NCI-H1694 (cell line): ENCODE measurements around the gene LRG1.

Source experiments
- DNase-seq: peaks from one replicate; lab custom pipeline; 2025; lab: John Stamatoyannopoulos, UW

Gene LRG1, protein sequence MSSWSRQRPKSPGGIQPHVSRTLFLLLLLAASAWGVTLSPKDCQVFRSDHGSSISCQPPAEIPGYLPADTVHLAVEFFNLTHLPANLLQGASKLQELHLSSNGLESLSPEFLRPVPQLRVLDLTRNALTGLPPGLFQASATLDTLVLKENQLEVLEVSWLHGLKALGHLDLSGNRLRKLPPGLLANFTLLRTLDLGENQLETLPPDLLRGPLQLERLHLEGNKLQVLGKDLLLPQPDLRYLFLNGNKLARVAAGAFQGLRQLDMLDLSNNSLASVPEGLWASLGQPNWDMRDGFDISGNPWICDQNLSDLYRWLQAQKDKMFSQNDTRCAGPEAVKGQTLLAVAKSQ

DNA sequence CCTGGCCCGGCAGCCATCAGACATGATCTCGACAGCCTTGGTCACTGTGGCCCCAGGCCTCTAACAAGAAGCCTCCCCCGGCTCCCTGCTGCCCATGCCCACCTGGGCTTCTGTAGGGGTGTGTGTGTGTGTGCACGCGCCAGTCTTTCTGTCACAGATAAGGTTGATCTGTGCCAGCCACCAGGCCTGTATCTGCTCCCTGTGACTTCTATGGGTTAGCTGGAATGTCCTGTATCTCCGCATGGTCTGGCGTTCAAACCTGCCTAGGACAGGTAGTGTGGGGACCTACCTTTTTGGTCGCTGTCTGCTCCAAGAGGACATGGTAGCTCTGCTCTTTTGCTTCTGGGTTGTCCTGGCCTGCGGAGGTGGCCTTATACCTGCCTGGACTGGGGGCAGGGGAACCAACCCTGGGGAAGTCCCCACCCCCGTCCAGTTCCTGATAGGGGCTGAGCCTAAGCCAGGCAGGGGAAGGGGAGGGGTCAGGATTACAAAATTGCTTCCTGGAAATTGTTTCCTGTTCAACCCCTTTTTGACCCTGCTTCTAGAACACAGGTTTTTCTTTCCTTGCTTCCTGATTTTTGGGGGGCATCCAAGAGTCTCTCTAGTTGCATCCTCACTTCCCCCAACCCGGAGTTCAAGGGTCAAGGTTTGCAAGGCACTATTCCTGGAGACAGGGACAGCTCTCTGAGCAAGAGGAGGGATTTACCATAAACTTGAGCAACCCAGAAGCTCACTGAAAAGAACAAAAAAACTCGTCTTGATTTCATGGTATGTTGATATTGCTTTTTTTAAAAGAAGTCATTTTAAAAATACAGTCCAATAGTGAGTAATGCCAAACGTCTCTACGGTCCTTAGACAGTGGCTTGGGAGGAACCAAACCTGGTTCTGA, at the start of gene LRG1:
Gene LRG1 (minus strand): TSS at position 344 of the 889 bp plus-strand sequence. CDS start 23 bp downstream, at position 321.
- DNase-seq: no peak

DNA sequence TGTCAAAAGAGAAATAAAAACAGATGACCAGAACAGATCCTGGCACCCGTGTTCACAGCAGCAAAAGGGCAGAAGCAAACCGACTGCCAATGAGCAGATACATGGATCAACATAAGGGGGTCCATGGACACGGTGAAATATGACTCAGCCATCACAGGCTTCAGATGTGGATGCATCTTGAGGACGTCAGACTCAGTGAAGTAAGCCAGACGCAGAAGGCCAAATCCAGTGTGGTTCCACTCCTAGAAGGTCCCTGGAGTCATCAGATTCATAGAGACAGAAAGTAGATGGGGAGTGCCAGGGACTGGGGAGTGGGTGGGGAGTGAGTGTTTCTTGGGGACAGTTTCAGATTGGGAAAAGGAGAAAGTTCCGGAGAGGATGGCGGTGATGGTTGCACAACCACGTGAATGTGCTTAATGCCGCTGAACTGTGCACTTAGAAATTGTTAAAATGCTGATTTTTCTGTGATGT, 48.5 kb upstream of the LRG1 start:
- no peak for DNase-seq

DNA sequence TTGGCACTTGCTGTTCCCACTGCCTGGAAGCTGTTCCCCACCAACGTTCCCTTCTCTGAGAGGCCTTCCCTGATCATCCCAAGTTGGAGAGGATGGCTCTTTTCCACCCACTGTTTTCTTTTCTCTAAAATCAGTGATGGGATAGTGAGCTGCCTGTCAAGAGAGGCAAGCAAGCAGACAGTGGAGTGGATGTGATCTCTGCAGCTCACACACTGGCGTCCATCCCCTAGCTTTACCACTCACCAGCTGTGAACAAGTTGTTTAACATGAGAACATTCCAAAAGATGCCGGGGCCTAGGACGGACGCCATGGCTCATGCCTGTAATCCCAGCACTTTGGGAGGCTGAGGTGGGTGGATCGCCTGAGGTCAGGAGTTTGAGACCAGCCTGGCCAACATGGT, 47.7 kb upstream of the LRG1 start:
- DNase-seq: no peak

DNA sequence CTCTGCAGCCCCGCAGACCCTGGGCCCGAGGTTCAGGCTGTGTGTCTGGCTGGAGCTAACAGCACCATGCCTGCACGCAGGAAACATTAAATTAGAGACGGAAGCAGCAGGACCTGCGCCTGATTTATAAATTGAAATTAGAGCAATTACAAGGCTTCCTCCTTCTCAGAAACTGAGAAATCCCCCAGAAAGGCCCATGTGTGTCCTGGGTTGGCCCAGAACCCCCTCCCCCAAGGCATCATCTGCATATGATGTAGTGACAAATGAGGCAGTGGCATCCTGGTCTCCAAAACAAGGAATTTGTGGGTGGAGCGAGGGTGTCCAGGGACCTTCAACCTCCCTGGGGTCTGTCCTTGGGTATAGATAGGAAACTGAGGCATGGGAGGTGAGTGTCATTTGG, 46.9 kb upstream of the LRG1 start:
- DNase-seq: no peak

GRCh38 chr19:4586245-4586644, 46.4 kb upstream of the LRG1 start:
- DNase-seq: no peak

DNA sequence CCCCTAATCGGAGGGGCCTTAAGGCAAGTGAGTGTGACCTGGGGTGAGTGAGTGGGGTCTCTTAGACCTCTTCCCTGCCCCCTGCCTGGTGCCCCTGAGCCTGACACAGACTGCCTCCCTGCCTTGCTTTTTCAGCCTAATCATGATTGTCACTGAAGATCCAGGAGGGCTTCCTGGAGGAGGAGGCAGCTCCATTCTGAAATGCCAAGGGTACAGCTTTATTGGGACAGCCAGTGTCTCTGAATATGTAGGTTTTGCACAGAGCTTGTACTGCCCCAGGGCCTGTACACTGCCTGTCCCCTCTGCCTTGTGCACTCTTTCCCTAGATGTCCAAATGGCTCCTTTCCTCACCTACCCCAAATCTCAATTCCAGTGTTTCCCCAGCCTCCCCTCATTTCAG, 45.7 kb upstream of the LRG1 start:
- no peak for DNase-seq

DNA sequence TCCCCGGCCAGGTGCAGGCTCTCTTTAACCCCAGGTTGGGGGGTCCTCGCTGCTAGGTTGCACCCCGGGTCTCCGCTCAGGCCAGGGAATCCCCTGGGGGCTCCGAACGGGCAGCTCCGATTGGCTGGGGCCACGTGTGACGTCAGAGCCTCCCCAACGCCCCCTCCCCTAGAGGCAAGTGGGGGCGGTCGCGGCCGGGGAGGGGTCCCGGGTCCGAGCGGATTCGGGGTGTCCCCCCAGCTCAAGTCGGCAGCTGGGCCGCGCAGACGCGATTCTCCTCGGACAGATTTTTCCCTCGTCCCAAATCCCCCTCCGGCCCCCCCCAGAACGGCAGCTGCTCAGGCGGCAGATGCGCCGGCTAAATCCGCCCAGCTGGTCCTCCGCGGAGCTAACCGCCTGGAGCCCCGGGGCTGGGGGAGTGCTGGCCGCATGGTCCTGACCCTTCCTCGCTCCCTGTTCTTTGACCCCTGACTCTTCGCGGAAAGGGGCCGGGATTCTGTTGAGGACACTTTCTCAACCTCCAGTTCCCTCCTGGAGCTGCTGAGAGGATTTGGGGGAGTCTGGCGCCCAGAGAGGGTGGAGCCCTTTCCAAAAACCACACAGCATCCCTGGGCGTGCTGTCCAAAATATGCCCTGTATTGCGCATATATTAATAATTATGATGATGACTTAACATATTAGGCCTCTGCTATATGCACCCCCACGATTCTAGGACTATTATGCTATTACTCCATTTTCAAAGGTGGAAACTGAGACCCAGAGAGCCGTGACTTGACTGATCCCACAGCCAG, 45.0 kb upstream of the LRG1 start:
- no peak for DNase-seq

GRCh38 chr19:4583961-4584669, 44.3 kb upstream of the LRG1 start:
- no peak for DNase-seq

- no peak for DNase-seq
These were observed 43.4 kb upstream of the LRG1 start for GRCh38 chr19:4582980-4583842.

- no peak for DNase-seq
These were observed 42.1 kb upstream of the LRG1 start for GRCh38 chr19:4581666-4582553.

DNA sequence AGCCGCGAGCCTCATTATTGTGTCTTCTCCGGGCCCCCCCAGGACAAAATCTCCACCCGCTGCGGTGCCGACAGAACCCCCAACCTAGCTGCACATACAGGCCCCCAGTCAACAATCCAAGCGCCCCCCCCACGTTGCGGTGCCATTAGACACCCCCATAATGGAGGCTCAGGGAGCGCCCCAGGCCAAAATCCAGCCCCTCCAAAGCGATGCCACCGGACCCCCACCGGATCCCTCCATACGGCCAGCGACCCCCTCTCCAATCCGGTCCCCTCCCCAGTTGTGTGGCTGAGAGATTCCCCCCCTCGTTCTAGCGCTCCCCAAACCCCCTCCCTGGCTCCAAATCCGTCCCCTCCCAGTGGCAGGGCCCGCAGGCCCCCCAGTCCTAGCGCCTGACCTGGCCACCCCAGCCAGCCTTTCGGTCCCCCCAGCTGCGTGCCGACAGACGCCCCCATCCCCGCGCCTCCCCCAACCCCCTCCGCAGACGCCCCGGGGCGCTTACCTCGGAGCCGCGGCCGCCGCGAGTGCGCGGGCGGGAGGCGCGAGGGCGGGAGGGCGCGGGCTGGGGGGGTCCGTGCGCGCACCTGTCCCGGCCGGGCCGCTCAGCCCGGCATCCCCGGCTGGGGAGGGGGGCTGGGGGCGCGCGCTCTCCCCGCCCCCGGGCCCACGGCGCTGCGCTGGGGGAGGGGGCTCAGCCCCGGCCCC, 41.3 kb upstream of the LRG1 start:
- no peak for DNase-seq

DNA sequence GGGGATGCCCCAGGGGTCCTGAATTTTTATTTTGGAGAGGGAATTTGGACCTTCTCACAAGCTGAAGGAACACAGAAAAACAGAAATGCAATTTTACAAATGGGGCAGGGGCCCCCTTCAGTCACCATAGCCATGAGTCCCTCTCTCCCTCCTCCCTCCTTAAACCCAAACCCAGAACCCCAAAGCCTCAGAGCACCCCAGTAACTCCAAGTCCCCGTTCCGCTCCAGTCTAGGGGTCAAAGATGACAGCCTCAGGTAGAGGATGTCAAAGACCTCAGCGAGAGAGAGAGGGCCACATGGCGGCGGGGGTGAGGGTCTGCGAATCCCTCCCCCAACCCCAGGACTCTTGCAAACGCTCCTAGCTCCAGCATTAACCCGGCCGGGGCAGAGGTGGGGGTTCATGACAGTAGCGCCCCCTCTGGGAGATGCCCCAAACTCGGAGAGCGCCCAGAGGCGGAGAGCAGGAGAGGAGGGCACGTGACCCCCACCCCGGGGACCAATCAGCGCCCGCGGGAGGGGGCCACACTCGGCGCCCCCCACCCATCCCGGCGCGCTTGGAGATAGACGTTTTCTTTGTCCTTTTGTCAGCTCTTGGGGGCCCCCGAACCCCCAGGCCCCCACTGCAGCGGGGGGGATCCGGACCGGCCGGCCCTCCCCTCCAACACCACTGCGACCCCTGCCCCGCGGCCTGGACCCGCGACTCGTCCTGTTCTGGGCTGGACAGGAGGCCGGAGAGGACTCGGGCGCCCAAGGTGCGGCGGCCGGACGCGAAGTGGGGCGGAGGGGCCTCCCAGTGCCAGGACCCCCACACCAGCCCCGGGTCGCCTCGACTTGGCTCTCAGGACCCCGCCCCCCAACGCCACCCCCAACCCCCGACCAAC, 40.4 kb upstream of the LRG1 start:
- DNase-seq: peak; percentile 35

GRCh38 chr19:4579389-4579788, 39.6 kb upstream of the LRG1 start:
- DNase-seq: no peak

GRCh38 chr19:4578552-4579248, 38.9 kb upstream of the LRG1 start:
- DNase-seq: no peak

GRCh38 chr19:4577020-4577782, 37.4 kb upstream of the LRG1 start:
- DNase-seq: no peak
